Sigmoid colon (tissue), 4 donors: Measurements from ENCODE around the gene MACROD2.

Experiments
- POLR2AphosphoS5 ChIP-seq, 4 donors: sonication (generic); formaldehyde crosslinking; IDR thresholded peaks; one replicate each; pipeline ENCODE4 v1.6.1; 2017; ENCODE audit warnings: antibody characterized with exemption in 4 of 4
- TF ChIP-seq, protein P1 (sequence below), 4 experiments: fragments of 450-650 bp in 3 of 4; fragments of 200-600 bp in 1 of 4; IDR thresholded peaks; one replicate each; pipeline ENCODE4 v1.5.1; 2016 to 2019; ENCODE audit warnings: antibody characterized with exemption in 4 of 4, mild to moderate bottlenecking in 3 of 4, moderate library complexity in 2 of 4

GRCh38 chr20:14801591-14802325, 806.4 kb downstream of the MACROD2 start:
- TF ChIP-seq POLR2AphosphoS5 (IDR thresholded peaks at IDR 0.05), result no peak
- TF ChIP-seq, protein P1, sequence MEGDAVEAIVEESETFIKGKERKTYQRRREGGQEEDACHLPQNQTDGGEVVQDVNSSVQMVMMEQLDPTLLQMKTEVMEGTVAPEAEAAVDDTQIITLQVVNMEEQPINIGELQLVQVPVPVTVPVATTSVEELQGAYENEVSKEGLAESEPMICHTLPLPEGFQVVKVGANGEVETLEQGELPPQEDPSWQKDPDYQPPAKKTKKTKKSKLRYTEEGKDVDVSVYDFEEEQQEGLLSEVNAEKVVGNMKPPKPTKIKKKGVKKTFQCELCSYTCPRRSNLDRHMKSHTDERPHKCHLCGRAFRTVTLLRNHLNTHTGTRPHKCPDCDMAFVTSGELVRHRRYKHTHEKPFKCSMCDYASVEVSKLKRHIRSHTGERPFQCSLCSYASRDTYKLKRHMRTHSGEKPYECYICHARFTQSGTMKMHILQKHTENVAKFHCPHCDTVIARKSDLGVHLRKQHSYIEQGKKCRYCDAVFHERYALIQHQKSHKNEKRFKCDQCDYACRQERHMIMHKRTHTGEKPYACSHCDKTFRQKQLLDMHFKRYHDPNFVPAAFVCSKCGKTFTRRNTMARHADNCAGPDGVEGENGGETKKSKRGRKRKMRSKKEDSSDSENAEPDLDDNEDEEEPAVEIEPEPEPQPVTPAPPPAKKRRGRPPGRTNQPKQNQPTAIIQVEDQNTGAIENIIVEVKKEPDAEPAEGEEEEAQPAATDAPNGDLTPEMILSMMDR (IDR thresholded peaks at IDR 0.05), result no peak
